HepG2 (cell line): ENCODE results near the gene HERC5. TPM values are rescaled to one million over a fixed set of nuclear protein-coding genes. Genes with fewer than 3 reads are reported as not detected.

Experiments
- ATAC-seq: fragments of 200-7000 bp; cut with Tn5 transposase; 3 replicates; pipeline ENCODE4 v1.9.1; 2020; ENCODE audit warnings: mild to moderate bottlenecking, moderate library complexity
- BruUV-seq: library from RNA; stranded (reverse); fragments of 400-500 nt; replicated peaks from 2 replicates; lab custom pipeline; 2021; lab: Mats Ljungman, UMichigan
- CTCF ChIA-PET: fragments of 300-600 bp; formaldehyde crosslinking; extraction: SDS; loops from one replicate; lab custom pipeline; 2021; ENCODE audit warnings: low total read pairs, inconsistent platforms, low intra/inter-chr PET ratio; lab: Yijun Ruan, JAX
- POLR2A ChIA-PET: fragments of 350-600 bp; sonication (Branson Sonifier 250); formaldehyde crosslinking; loops from one replicate; lab custom pipeline; 2020; ENCODE audit warnings: antibody characterized with exemption, inconsistent platforms; lab: Yijun Ruan, JAX
- DNase-seq: peaks from one replicate; pipeline ENCODE4 v3.0.0-alpha.2; 2015; ENCODE audit warnings: low spot score
- FAIRE-seq: peaks from 3 replicates; lab custom pipeline; 2011; peaks lifted over from hg19 to GRCh38; lab: Jason Lieb, UNC
- H2AFZ ChIP-seq: one replicate; pipeline ENCODE4 v1.6.1; 2011; ENCODE audit warnings: low read length, inconsistent platforms
- H3K27ac ChIP-seq: fragments of 300-600 bp; 3 replicates; pipeline ENCODE4 v1.8.0; 2011; ENCODE audit warnings: mixed run types, mild to moderate bottlenecking, mixed read lengths, low read length, inconsistent platforms; ENCODE audit not compliant: insufficient read depth; ENCODE audit errors: extremely low read length
- H3K27me3 ChIP-seq, 2 experiments: fragments of 200-600 bp in 1 of 2; 2 replicates in 1 of 2; 3 replicates in 1 of 2; pipeline versions ENCODE4 v1.6.0 to v1.8.0; 2011; ENCODE audit warnings: low read length in 2 of 2, mild to moderate bottlenecking in 2 of 2, moderate library complexity in 2 of 2, inconsistent platforms in 1 of 2; ENCODE audit not compliant: insufficient read depth in 2 of 2, control insufficient read depth in 1 of 2
- H3K36me3 ChIP-seq, 2 experiments: fragments of 200-600 bp in 1 of 2; replicated peaks in 1 of 2; 2 replicates in 1 of 2; 3 replicates in 1 of 2; pipeline versions ENCODE4 v1.5.1 to v1.8.0; 2011; ENCODE audit warnings: low read length in 2 of 2, inconsistent platforms in 1 of 2; ENCODE audit not compliant: insufficient read depth in 2 of 2, control insufficient read depth in 1 of 2
- H3K4me1 ChIP-seq: 2 replicates; pipeline ENCODE4 v1.5.1; 2012; ENCODE audit warnings: low read length, inconsistent platforms; ENCODE audit not compliant: insufficient read depth
- H3K4me2 ChIP-seq: 2 replicates; pipeline ENCODE4 v1.6.0; 2011; ENCODE audit warnings: low read depth, low read length, inconsistent platforms
- H3K4me3 ChIP-seq, 3 experiments: fragments of 200-600 bp in 1 of 3; sonication (generic), shearing (Covaris generic) in 1 of 3; replicated peaks in 1 of 3; 2 replicates each; pipeline ENCODE4 v1.5.1; 2011 to 2016; ENCODE audit warnings: low read length in 3 of 3, inconsistent platforms in 2 of 3, low read depth in 2 of 3, mild to moderate bottlenecking in 2 of 3, control low read depth in 1 of 3, mixed read lengths in 1 of 3; ENCODE audit not compliant: insufficient read depth in 1 of 3
- H3K79me2 ChIP-seq: one replicate; pipeline ENCODE4 v1.6.1; 2011; ENCODE audit warnings: low read length, inconsistent platforms; ENCODE audit not compliant: insufficient read depth
- H3K9ac ChIP-seq: 2 replicates; pipeline ENCODE4 v1.6.0; 2011; ENCODE audit warnings: mild to moderate bottlenecking, low read depth, low read length, inconsistent platforms; ENCODE audit not compliant: insufficient read depth
- H3K9me3 ChIP-seq: 2 replicates; pipeline ENCODE4 v1.5.1; 2012; ENCODE audit warnings: mild to moderate bottlenecking, low read length
- H4K20me1 ChIP-seq: 2 replicates; pipeline ENCODE4 v1.6.0; 2011; ENCODE audit warnings: inconsistent platforms, mild to moderate bottlenecking, low read length, moderate library complexity; ENCODE audit not compliant: insufficient read depth
- HNRNPK ChIP-seq: fragments of 200-400 bp; formaldehyde crosslinking; IDR thresholded peaks from 2 replicates; pipeline ENCODE4 v1.6.1; 2018; ENCODE audit warnings: low read length, low read depth, moderate library complexity, mild to moderate bottlenecking; ENCODE audit not compliant: poor library complexity, severe bottlenecking
- KDM3A ChIP-seq: IDR thresholded peaks from 2 replicates; pipeline ENCODE4 v1.6.1; 2018; ENCODE audit warnings: low read depth, missing compliant biosample characterization
- NRL ChIP-seq: sonication (generic); formaldehyde crosslinking; IDR thresholded peaks from 2 replicates; pipeline ENCODE4 v1.5.0; 2020; ENCODE audit warnings: missing genetic modification reagents, mild to moderate bottlenecking, moderate library complexity, borderline replicate concordance
- ONECUT2 ChIP-seq: sonication (generic); formaldehyde crosslinking; IDR thresholded peaks from 2 replicates; pipeline ENCODE4 v1.4.0; 2020; ENCODE audit warnings: missing genetic modification reagents
- PHF5A ChIP-seq: IDR thresholded peaks from one replicate; pipeline ENCODE4 v1.6.1; 2018; ENCODE audit warnings: low read depth, missing genetic modification reagents; ENCODE audit not compliant: unreplicated experiment
- U2AF1 ChIP-seq: fragments of 200-400 bp; formaldehyde crosslinking; optimal IDR thresholded peaks from 2 replicates; pipeline ENCODE3; 2017; ENCODE audit warnings: mild to moderate bottlenecking, low read depth, low read length
- ZNF10 ChIP-seq: sonication (generic); formaldehyde crosslinking; IDR thresholded peaks from 2 replicates; pipeline ENCODE4 v1.4.0; 2020; ENCODE audit warnings: mild to moderate bottlenecking, low read depth, missing genetic modification reagents, borderline replicate concordance
- ZNF253 ChIP-seq: sonication (generic); formaldehyde crosslinking; IDR thresholded peaks from 2 replicates; pipeline ENCODE4 v1.8.0; 2022; ENCODE audit warnings: mild to moderate bottlenecking, missing genetic modification reagents, borderline replicate concordance
- ZNF891 ChIP-seq: sonication (generic); formaldehyde crosslinking; IDR thresholded peaks from 2 replicates; pipeline ENCODE4 v1.5.0; 2020; ENCODE audit warnings: mild to moderate bottlenecking, missing genetic modification reagents
- WGBS: methylation state at CpG from one replicate; pipeline ENCODE4 v1.1.6; 2017; ENCODE audit warnings: low lambda C conversion rate; 5-methylcytosine and 5-hydroxymethylcytosine counted together
- in situ Hi-C: cut with HindIII; loops from 2 replicates; pipeline ENCODE4 v1.10.0; 2017; ENCODE audit warnings: low pct_unique_long_range_greater_than_20kb; ENCODE audit not compliant: extremely low pct_ligation_motif_present
- intact Hi-C: fragments of 100-400 bp; cut with micrococcal nuclease; formaldehyde crosslinking; loops from one replicate; pipeline ENCODE4 v1.10.0; 2022; ENCODE audit not compliant: unreplicated experiment
- polyA plus RNA-seq, 8 experiments: library from polyadenylated mRNA; depleted of rRNA in 3 of 8; stranded (reverse) in 7 of 8; unstranded in 1 of 8; fragments of >200 nt; fragmentation: Illumina TruSeq in 4 of 8; extraction: Trizol in 4 of 8; gene quantifications; 2 replicates each; pipeline versions ENCODE4 v1.2.1 to v1.2.3, GENCODE V29; 2011 to 2016; ENCODE audit warnings: low read depth in 4 of 8, missing spikeins in 1 of 8, mixed read lengths in 1 of 8; ENCODE audit not compliant: insufficient read depth in 1 of 8
- total RNA-seq, 5 experiments: library from RNA; depleted of rRNA; stranded (reverse); fragments of >200 nt; fragmentation: Illumina TruSeq; extraction: Trizol; gene quantifications; 2 replicates each; pipeline ENCODE4 v1.2.3, GENCODE V29; 2016; ENCODE audit warnings: low read depth in 1 of 5
- TF ChIP-seq, protein P1 (sequence below): sonication (generic); formaldehyde crosslinking; IDR thresholded peaks from 2 replicates; pipeline ENCODE4 v1.4.0; 2020; ENCODE audit warnings: mild to moderate bottlenecking, missing genetic modification reagents

HERC5 gene
- total and polyA plus RNA-seq, 2 of the 13 experiments (the other 11 are each of a cell fraction or from before 2014, with no cell fraction given) = 0.13 to 0.33 TPM

DNA sequence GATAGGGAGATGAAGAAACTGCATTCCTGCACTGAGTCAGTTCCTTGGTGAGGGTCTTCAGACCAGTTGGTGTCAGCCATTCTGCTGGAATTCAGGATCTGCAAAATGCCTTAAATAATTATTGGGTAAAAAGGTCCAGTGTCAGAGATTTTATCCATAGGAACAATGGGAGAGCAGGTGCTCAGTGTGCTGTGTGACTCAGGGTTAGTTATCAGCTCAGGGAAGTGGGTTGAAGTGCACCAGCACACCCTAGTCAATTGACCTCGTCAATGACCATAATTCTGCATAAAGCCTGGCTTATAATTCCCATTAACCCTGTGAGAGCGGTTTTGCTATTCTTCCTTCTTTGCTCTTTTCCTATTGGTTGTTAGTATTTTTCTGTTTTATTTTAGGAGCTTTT is 40.9 kb upstream of the HERC5 start:
- CTCF ChIA-PET = no interaction called here

DNA sequence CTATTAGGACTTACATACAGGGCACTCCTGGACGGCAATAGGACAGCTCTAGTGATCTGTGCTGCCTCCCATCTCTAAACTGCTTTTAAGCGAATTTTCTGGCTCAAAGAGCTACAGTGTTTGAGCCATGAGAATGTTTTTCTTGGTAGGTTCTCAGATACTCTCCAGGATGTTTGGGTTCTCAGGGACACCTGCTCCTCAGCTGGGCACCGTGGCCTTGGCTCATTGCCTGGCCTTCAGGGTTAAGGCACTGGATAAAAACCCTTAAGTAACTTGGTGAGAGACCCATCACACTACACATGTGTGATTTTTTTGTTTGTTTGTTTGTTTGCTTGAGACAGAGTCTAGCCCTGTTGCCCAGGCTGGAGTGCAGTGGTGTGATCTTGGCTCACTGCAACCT is 38.5 kb upstream of the HERC5 start:
- no peak overlapping the region for H3K4me2 ChIP-seq
- ChIA-PET POLR2A (no interaction called here), CTCF (no interaction called here)
- TF ChIP-seq HNRNPK = no peak
- no peaks in the 10 kb centered on the region for H3K36me3 ChIP-seq
- WGBS = 4% methylated on average over 3 of the region's 3 CpGs
- DNase-seq = no peak
- H3K9ac ChIP-seq = no peak overlapping the region
- in situ Hi-C loops (no loop called here), intact Hi-C loops (no loop called here)
- no peak overlapping the region for H3K4me3 ChIP-seq
- BruUV-seq = no TSS peak
- no peak overlapping the region for H2AFZ ChIP-seq
- FAIRE-seq = no peak
- no peaks in the 10 kb centered on the region for H4K20me1 ChIP-seq
- no peaks in the 10 kb centered on the region for H3K4me1 ChIP-seq
- no peaks in the 10 kb centered on the region for H3K9me3 ChIP-seq
- H3K79me2 ChIP-seq = no peaks in the 10 kb centered on the region
- H3K27me3 ChIP-seq = no peaks in the 10 kb centered on the region
- no peak overlapping the region for H3K27ac ChIP-seq
- ATAC-seq = no peak

More for the DNA sequence above, 40.9 kb upstream of the HERC5 start:
- intact Hi-C loops = no loop called here
- Histone ChIP-seq H3K27ac (no peak overlapping the region), H4K20me1 (no peaks in the 10 kb centered on the region), H2AFZ (no peak overlapping the region), H3K79me2 (no peaks in the 10 kb centered on the region), H3K27me3 (no peaks in the 10 kb centered on the region), H3K4me2 (no peak overlapping the region), H3K9ac (no peak overlapping the region), H3K4me3 (no peak overlapping the region), H3K4me1 (no peaks in the 10 kb centered on the region), H3K9me3 (no peaks in the 10 kb centered on the region), H3K36me3 (no peaks in the 10 kb centered on the region)
- POLR2A ChIA-PET = no interaction called here
- TF ChIP-seq, protein P1, sequence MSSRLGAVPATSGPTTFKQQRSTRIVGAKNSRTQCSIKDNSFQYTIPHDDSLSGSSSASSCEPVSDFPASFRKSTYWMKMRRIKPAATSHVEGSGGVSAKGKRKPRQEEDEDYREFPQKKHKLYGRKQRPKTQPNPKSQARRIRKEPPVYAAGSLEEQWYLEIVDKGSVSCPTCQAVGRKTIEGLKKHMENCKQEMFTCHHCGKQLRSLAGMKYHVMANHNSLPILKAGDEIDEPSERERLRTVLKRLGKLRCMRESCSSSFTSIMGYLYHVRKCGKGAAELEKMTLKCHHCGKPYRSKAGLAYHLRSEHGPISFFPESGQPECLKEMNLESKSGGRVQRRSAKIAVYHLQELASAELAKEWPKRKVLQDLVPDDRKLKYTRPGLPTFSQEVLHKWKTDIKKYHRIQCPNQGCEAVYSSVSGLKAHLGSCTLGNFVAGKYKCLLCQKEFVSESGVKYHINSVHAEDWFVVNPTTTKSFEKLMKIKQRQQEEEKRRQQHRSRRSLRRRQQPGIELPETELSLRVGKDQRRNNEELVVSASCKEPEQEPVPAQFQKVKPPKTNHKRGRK (CRISPR knock-in tag) = no peak
- TF ChIP-seq NRL (no peak), ZNF253 (CRISPR knock-in tag) (no peak), ZNF891 (CRISPR knock-in tag) (no peak), ZNF10 (CRISPR knock-in tag) (no peak), KDM3A (no peak), PHF5A (CRISPR knock-in tag) (no peak), U2AF1 (no peak), ONECUT2 (no peak)
- in situ Hi-C loops = no loop called here
- FAIRE-seq (no peak), DNase-seq (no peak), ATAC-seq (no peak)
- no TSS peak for BruUV-seq
- WGBS = 38% methylated on average over 2 of the region's 2 CpGs
